ENCODE measurements around the gene BRPF3. TPM values are rescaled to one million over a fixed set of nuclear protein-coding genes. Genes with fewer than 3 reads are reported as not detected.

The BRPF3 gene
- total and polyA plus RNA-seq, 4 donors: 7.5 to 20.0 (median 13.7) TPM

GRCh38 chr6:36243562-36244212, 47.1 kb downstream of the BRPF3 start:
- Histone ChIP-seq H3K36me3 (ENCODE audit: control insufficient read depth in 4 of 4, insufficient read depth in 3 of 4, low read depth in 1 of 4, low read length in 3 of 4) (no peaks in the 10 kb centered on the region), H3K27ac (ENCODE audit: low read depth in 1 of 2, low read length in 2 of 2) (no peak overlapping the region), H3K9me3 (ENCODE audit: control insufficient read depth in 4 of 4, low read length in 3 of 4) (no peaks in the 10 kb centered on the region), H3K9ac (ENCODE audit: low read depth in 1 of 2, low read length in 2 of 2) (no peak overlapping the region), H3K27me3 (ENCODE audit: control insufficient read depth in 4 of 4, insufficient read depth in 4 of 4, low read length in 3 of 4) (no peaks in the 10 kb centered on the region), H3K4me3 (ENCODE audit: low read depth in 1 of 3, low read length in 3 of 3) (no peak overlapping the region), H3K4me1 (ENCODE audit: control insufficient read depth in 4 of 4, insufficient read depth in 4 of 4, low read length in 3 of 4) (peaks cover 0 to 7% (median 2%) of the 10 kb centered on the region in 4 donors)
- WGBS: 87% methylated on average over 3 of the region's 3 CpGs
- no peak for DNase-seq (ENCODE audit: low spot score)
- TF ChIP-seq, protein P1, sequence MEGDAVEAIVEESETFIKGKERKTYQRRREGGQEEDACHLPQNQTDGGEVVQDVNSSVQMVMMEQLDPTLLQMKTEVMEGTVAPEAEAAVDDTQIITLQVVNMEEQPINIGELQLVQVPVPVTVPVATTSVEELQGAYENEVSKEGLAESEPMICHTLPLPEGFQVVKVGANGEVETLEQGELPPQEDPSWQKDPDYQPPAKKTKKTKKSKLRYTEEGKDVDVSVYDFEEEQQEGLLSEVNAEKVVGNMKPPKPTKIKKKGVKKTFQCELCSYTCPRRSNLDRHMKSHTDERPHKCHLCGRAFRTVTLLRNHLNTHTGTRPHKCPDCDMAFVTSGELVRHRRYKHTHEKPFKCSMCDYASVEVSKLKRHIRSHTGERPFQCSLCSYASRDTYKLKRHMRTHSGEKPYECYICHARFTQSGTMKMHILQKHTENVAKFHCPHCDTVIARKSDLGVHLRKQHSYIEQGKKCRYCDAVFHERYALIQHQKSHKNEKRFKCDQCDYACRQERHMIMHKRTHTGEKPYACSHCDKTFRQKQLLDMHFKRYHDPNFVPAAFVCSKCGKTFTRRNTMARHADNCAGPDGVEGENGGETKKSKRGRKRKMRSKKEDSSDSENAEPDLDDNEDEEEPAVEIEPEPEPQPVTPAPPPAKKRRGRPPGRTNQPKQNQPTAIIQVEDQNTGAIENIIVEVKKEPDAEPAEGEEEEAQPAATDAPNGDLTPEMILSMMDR (IDR thresholded peaks at IDR 0.05; ENCODE audit: low read depth, low read length, missing input control): no peak
- no peak for TF ChIP-seq FOXA2 (IDR thresholded peaks at IDR 0.05)
- no peak for TF ChIP-seq RAD21 (IDR thresholded peaks at IDR 0.05)
- TF ChIP-seq, protein P2, sequence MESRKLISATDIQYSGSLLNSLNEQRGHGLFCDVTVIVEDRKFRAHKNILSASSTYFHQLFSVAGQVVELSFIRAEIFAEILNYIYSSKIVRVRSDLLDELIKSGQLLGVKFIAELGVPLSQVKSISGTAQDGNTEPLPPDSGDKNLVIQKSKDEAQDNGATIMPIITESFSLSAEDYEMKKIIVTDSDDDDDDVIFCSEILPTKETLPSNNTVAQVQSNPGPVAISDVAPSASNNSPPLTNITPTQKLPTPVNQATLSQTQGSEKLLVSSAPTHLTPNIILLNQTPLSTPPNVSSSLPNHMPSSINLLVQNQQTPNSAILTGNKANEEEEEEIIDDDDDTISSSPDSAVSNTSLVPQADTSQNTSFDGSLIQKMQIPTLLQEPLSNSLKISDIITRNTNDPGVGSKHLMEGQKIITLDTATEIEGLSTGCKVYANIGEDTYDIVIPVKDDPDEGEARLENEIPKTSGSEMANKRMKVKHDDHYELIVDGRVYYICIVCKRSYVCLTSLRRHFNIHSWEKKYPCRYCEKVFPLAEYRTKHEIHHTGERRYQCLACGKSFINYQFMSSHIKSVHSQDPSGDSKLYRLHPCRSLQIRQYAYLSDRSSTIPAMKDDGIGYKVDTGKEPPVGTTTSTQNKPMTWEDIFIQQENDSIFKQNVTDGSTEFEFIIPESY (IDR thresholded peaks at IDR 0.05): no peak
- no peak for TF ChIP-seq NR2F2 (IDR thresholded peaks at IDR 0.05)
- TF ChIP-seq JUND (IDR thresholded peaks at IDR 0.05): no peak
- TF ChIP-seq, protein P3, sequence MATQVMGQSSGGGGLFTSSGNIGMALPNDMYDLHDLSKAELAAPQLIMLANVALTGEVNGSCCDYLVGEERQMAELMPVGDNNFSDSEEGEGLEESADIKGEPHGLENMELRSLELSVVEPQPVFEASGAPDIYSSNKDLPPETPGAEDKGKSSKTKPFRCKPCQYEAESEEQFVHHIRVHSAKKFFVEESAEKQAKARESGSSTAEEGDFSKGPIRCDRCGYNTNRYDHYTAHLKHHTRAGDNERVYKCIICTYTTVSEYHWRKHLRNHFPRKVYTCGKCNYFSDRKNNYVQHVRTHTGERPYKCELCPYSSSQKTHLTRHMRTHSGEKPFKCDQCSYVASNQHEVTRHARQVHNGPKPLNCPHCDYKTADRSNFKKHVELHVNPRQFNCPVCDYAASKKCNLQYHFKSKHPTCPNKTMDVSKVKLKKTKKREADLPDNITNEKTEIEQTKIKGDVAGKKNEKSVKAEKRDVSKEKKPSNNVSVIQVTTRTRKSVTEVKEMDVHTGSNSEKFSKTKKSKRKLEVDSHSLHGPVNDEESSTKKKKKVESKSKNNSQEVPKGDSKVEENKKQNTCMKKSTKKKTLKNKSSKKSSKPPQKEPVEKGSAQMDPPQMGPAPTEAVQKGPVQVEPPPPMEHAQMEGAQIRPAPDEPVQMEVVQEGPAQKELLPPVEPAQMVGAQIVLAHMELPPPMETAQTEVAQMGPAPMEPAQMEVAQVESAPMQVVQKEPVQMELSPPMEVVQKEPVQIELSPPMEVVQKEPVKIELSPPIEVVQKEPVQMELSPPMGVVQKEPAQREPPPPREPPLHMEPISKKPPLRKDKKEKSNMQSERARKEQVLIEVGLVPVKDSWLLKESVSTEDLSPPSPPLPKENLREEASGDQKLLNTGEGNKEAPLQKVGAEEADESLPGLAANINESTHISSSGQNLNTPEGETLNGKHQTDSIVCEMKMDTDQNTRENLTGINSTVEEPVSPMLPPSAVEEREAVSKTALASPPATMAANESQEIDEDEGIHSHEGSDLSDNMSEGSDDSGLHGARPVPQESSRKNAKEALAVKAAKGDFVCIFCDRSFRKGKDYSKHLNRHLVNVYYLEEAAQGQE (IDR thresholded peaks at IDR 0.05): no peak

DNA sequence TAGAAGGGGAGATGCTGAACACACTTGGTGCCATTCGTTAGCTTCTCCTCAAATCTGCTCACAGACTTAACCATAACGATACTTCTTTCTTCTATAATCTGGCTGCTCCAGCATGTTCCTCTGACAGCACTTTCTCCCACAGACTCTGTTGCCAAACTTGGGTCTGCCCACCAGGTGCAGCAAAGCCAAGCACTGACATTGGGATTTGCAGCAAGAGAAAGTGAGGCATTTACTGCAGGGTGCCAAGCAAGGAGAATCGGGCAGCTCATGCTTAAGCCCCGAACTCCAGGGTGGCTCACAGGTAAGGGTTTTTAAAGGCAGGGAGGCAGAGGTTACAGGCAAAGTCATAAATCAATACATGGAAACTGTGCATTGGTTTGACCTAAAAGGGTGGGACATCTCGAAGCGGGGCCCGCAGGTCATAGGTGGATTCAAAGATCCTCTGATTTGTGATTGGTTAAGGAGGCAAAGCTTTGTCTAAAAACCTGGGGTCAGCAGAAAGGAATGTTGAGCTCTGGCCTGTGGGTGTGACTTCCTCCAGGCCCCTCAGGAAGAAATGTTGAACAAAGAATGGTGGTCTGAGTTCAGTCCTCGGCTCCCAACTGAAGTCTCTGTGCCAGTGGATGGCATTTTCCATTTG, 48.2 kb downstream of the BRPF3 start:
- H3K27me3 ChIP-seq (ENCODE audit: control insufficient read depth in 4 of 4, insufficient read depth in 4 of 4, low read length in 3 of 4): no peaks in the 10 kb centered on the region
- H3K36me3 ChIP-seq (ENCODE audit: control insufficient read depth in 4 of 4, insufficient read depth in 3 of 4, low read depth in 1 of 4, low read length in 3 of 4): no peaks in the 10 kb centered on the region
- H3K4me1 ChIP-seq (ENCODE audit: control insufficient read depth in 4 of 4, insufficient read depth in 4 of 4, low read length in 3 of 4): peaks cover 0 to 7% (median 2%) of the 10 kb centered on the region in 4 donors
- no peak for DNase-seq (ENCODE audit: low spot score)
- WGBS: 81% methylated on average over 8 of the region's 8 CpGs
- H3K9me3 ChIP-seq (ENCODE audit: control insufficient read depth in 4 of 4, low read length in 3 of 4): no peaks in the 10 kb centered on the region
- no peak overlapping the region for H3K27ac ChIP-seq (ENCODE audit: low read depth in 1 of 2, low read length in 2 of 2)
- TF ChIP-seq HNF4A (conservative IDR thresholded peaks at IDR 0.05): no peak
- no peak overlapping the region for H3K9ac ChIP-seq (ENCODE audit: low read depth in 1 of 2, low read length in 2 of 2)
- no peak overlapping the region for H3K4me3 ChIP-seq (ENCODE audit: low read depth in 1 of 3, low read length in 3 of 3)
